GM18511 (cell line): Measurements from ENCODE around the gene HOXB1.

Experiments used
- ATAC-seq: cut with Tn5 transposase; IDR thresholded peaks from one replicate; pipeline ENCODE4 v1.9.1; 2021; ENCODE audit warnings: mild to moderate bottlenecking, moderate library complexity; ENCODE audit not compliant: unreplicated experiment

The HOXB1 gene

GRCh38 chr17:48555258-48556228 is 24.7 kb upstream of the HOXB1 start:
- no peak for ATAC-seq

GRCh38 chr17:48554412-48555257 is 23.8 kb upstream of the HOXB1 start:
- no peak for ATAC-seq

GRCh38 chr17:48553826-48554225 is 23.0 kb upstream of the HOXB1 start:
- no peak for ATAC-seq

DNA sequence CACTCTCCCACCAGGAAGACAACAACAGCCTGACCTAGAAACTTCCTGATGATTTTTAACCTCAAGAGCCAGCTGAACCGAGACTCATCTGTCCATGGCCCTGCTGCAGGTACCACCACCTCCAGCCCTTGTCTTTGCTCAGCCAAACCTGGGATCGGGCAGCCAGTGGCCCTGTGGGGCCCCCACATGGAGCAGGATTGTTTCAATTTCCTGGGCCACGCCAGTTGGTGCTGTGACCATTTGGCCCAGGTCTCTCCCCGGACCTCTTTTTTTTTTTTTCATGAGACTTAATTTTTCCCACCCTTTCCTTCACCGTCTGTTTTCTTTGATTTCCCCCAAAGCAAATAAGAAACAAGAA is 22.4 kb upstream of the HOXB1 start:
- ATAC-seq, result no peak

DNA sequence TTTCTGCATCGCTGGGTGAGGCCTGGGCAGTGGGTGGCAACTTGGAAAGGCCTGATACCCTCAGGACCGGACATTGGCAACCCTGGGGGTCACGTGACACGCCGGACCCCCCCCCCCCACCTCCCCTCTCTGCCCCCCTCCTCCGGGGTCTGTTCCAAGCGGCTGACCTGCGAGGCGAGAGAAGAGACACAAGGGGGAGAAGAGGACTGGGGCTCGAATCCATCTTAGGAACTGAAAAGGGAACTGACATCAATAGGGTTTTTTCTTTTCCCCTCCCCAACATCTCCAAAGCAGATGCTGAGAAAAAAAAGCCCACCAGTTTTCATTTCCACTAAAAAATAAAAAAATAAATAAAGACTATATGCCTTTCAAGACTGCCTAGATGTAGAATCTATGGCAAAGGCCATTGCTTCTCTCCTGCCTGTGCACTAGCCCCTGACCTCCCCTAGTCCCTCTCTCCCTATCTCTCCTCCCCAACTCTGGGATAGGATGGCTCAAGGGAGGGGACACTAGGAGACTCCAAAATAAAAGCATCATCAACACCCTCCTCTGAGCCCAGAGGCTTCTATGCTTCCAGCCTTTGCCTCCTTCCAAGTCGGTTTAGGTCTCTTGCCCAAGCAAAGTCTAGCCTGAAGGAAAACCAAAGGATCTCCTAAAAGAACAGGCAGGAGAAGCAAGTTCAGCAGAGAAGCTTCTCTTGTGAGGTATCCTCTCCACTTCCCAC is 21.8 kb upstream of the HOXB1 start:
- no peak for ATAC-seq

DNA sequence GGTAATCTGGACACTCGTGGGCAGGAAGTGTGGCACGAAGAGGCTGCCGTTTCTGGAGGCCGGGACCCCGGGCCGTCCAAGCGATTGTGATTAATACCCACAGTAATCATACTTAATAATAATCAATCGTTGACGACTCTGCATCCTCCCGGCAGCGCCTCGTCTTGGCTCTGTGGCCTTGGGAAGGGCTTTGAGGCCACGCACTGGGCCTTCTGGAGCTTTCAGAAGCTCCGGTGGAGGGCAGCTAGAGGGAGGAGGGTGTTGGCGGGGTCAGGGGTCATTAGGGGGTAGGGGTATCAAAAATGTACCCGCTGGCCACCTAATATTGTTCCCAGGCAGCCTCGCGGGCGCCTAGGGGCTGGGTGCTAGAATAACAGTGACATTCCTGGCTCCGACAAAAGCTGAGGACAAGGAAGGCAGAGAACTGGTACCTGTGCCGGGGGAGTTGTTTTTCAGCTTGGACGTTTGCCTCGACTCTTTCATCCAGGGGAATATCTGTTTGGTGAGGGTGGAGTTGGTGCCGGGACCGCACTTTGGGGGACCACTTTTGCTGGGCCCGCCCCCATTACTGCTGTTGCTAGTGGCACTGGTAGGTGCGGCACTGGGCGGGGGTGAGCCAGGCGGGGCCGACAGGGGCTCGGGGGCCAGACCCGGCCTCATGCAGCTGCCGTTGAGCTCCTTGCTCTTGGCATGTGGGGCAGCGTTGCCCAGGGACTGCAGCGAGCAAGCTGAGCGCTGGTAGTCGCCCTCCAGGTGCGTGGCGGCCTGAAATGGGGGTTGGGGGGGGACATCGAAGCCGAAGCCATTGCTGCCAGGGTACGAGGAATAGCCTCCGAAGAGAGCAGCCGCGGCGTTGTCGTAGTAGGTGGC is 21.0 kb upstream of the HOXB1 start:
- ATAC-seq, result no peak

DNA sequence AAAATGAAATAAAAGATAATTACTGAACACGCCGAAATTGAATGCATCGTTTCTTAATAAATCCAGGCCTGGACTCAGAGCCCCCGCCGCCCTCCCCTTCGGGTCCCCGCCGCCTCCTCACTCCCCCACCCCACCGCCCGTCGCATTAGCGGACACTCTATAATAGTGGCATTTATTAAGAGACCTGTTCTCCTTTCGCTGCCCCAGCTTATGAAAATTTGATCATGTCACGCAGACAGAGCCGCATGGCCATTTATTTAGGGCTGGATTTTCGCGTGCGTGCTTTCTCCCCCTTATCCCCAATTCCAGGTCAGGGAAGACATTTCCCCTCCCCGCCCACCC is 20.4 kb upstream of the HOXB1 start:
- ATAC-seq, result no peak

GRCh38 chr17:48550502-48551213 is 19.8 kb upstream of the HOXB1 start:
- no peak for ATAC-seq

GRCh38 chr17:48549914-48550501 is 19.2 kb upstream of the HOXB1 start:
- no peak for ATAC-seq

DNA sequence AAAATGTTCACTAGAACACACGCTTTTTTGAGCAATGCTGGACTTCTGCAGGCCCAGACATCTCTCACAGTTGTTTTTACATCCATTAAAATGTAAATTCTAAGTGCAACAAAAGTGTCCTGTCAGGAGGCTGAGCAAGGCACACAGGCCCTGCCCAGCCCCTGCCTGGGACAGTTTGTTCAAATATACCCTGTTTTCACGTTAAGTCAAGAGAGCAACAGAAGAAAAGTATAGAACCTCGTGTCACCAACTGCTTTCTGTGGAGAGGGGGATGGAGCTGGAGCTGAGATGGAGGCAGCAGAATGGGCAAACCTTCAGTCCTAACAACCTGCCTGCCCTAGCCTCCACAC is 18.4 kb upstream of the HOXB1 start:
- no peak for ATAC-seq

GRCh38 chr17:48548523-48549280 is 17.9 kb upstream of the HOXB1 start:
- ATAC-seq, result no peak

DNA sequence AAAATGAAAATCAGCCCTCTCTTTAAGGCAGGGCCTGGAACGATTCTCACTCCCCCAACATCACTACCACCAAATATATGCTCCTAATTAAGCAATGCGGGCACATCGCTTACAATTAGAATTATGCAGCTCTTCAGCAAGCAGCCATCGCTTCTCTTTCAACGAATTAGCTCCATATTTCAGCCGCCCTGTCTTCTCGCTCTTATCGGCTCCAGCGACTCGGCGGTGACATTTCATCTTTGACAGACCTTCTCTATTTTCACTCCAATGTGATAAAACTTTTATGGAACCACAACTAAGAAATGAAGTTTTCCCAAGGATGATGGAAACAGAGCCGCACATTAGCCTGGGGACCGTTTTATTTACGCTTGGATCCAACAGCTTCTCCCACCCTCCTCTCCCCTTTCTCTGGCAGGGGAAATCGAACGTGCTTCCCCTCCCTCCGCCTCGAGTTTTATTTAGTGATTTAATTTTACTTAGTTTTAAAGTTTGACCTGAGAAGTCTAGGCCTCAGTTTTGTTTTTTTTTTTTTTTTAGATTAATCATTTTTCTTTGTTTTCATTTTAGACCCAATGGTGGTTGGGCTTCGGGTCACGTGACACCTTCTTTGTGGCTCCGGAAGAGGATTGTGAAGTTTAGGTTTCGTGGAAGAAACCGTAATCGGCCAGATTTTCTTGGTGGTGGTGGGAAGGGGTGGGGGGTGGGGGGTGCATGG is 17.2 kb upstream of the HOXB1 start:
- ATAC-seq, result no peak

DNA sequence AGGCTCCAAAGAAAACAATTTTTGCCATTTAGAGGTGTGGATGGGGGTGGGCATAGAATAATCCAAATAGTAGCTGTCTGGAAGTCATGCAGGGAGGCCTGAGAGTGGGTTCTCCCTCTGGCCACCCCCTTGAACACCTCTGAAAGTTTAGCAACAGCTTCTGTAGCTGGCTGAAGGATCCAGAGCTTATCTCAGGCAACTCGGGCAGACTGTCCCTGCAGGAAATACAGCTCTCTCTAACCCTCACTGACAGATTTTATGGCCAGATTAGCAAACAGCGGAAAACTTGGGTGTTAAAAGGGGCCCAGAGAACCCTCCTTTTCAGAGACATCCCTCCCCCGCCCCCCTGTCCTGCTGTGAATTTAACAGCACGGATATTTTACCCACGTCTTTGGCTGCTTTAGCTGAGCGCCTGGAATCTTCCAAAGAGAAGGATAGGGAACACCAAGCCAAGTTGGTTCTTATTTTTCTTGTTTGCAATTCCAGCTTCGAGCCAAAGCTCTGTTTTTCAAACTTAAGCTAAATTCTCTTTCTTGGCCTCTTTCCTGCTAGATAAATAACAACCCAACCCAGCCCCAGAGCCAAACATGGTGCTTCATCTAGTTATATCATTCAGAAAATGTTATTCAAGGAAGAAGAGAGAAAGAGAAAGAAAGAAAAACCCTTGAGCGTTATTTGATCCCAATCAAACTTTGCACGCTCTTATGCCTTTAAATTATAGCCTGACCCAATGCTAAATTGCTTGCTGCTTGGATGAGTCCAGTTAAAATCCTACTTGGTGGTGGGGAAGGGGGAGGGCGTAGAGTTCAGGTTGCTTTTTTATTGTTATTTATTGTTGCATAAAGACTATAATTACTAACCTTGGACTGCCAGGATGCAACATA is 16.4 kb upstream of the HOXB1 start:
- no peak for ATAC-seq

GRCh38 chr17:48546137-48546923 is 15.5 kb upstream of the HOXB1 start:
- no peak for ATAC-seq

DNA sequence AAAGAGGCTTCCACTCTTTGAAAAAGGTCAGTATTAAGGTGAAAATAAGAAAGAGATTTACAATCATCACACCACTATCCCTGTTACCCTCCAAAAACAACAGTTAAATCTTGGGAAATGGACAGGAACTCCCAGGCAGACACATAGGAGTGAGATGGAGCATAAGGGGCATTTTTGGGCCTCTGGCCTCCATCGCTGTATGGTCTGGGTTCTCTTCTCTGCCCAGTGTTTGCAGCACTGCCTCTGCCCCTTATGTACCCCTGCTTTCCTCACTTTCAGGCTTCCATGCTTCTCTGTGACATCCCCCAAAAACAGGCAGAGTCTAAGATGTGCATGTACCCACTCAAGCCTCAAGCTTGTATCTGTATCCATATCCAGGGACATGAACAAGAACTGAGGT is 14.7 kb upstream of the HOXB1 start:
- ATAC-seq, result no peak

DNA sequence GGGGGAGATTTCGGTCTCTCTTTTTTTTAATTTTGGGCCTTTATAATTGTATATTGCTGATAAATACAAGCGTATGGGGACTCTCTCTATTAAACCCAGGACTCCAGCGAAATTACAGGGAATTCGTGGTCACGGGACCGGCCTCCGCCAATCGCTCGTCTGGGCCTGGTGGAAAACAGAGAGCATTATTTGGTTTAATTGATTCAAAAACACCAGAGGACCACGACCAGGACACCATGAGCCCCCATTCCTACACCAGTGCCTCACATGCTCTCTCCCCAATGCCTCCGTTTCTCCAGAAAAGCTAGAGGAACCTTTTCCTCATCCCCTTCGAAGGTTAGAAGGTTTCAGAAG is 14.2 kb upstream of the HOXB1 start, which contains the start of gene HOXB2:
HOXB2 (minus strand) TSS at position 88 of the 354 bp plus-strand sequence. CDS start 198 bp downstream, outside the sequence.
- no peak for ATAC-seq
